Fibroblast of skin of left biceps (primary cell): Measurements from ENCODE around the gene FBXO3.
"Not testable (repeated sequence)": the region's sequence is repeated elsewhere in the genome, so short reads cannot be mapped to it uniquely, and the experiment has no call there.

ENCODE experiments used
- DNase-seq, 2 experiments: peaks; one replicate each; pipeline ENCODE4 v3.0.0-alpha.2; 2013; ENCODE audit warnings: low read depth in 2 of 2

Gene FBXO3

GRCh38 chr11:33773987-33774735 is at the start of gene FBXO3:
Gene FBXO3, minus strand, starts transcription at chr11:33774520. Its CDS starts 23 bp downstream, at chr11:33774497.
- peak; percentile 58 to 68 for DNase-seq

GRCh38 chr11:33822981-33823380 is 48.7 kb upstream of the FBXO3 start:
- not testable (repeated sequence) for DNase-seq

GRCh38 chr11:33819278-33820035 is 45.1 kb upstream of the FBXO3 start:
- no peak for DNase-seq

- DNase-seq, result peak; percentile 42 to 46
Measured at GRCh38 chr11:33808228-33808828, 34.0 kb upstream of the FBXO3 start.

DNA sequence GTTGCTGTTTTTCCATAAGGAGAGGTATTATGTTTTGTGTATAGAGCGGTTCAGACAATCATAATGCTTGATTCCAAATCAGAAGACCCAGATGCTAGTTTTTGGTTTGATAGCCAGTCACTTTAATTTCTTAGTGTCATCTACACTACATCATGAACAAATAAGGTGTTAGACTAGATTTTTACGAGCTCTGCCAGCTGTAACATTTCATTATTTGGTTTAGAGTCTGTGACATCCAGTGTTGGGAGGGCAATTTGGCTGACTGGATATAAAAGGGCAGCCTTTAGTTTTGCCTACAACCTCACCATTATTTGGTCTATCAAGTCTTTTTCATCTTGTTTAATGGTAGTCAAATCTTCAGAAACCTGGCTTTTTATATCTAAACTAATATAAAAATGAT is 30.2 kb upstream of the FBXO3 start:
- no peak for DNase-seq

- DNase-seq, result peak; percentile 74 to 76
Measured at GRCh38 chr11:33802194-33802950, 28.1 kb upstream of the FBXO3 start.

DNA sequence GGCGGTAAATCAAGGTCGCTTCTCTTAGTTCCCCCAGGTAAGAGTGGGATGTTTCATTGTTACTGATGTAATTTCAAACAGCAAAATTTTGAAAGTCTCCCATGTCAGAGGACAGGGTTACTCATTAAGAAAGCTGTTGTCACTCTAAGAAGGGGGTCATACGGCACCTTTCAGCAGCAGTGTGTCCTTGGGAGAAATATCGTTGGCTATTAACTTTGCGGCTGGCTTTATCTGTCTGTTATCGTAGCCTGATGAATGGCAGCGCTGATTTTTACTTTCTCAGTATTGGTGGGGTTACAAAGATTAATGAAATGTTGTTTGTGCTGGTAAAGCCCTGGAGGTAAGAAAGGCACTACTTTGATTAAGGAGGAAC is 27.5 kb upstream of the FBXO3 start:
- no peak for DNase-seq

GRCh38 chr11:33797879-33798278 is 23.6 kb upstream of the FBXO3 start:
- no peak for DNase-seq

GRCh38 chr11:33790040-33790439 is 15.7 kb upstream of the FBXO3 start:
- DNase-seq, result no peak

- not testable (repeated sequence) for DNase-seq
Measured at GRCh38 chr11:33788095-33788494, 13.8 kb upstream of the FBXO3 start.

GRCh38 chr11:33787076-33787475 is 12.8 kb upstream of the FBXO3 start:
- DNase-seq, result no peak

GRCh38 chr11:33785609-33786008 is 11.3 kb upstream of the FBXO3 start:
- no peak for DNase-seq

DNA sequence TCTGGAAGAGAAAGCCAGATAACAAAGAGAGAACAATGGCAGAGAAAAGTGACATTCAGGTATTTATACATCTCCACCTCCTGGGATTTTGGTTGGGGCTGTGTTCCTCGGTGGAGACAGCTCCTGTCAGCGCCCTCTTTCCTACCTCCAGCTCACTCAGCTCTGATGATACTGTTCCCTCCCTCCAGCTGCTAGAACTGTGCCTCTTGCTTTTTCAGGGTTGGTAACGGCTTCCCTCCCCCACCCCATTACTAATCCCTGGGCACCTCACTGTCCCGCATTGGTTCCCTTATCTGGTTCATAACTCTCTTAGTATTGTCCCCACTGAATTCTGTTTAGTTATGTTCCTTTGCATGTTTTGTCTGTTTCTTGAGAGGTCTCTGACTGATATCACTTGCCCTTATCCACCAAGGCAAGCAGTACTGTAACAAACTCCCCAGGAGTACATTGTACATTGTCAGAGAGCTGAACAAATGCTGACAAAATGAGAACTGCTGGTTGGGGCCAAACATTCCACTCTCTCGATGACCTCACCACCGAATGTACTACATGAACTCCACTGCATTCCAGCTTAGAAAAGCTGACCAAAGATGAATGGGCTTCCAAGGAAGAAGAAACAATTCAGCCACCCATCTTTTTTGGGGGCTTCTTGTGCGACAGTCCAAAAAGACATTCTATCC is 5.7 kb upstream of the FBXO3 start:
- peak; percentile 44 to 48 for DNase-seq

GRCh38 chr11:33778675-33779074 is 4.4 kb upstream of the FBXO3 start:
- peak; percentile 81 to 86 for DNase-seq

- DNase-seq, result no peak
Measured at GRCh38 chr11:33777906-33778305, 3.6 kb upstream of the FBXO3 start.

GRCh38 chr11:33775832-33776470 is 1.6 kb upstream of the FBXO3 start:
- no peak for DNase-seq

DNA sequence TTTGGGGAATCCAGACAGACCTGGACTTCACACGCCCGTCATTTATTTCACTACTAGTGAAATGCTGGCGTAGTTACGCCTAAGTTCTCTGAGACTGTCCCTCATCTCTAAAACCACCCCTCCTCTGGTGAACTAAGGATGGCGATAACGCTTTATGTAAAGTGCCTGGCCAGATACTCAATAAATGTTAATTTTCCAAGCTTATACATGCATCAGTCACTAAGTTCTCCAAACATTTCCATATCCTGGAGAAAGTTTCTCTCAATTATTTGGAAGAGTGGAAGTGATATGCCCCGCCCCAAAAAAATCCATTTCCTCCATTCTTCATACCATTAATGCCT is 1.1 kb upstream of the FBXO3 start:
- no peak for DNase-seq

GRCh38 chr11:33774736-33775466 is 581 bp upstream of the FBXO3 start:
- DNase-seq, result no peak

- DNase-seq, result no peak
Measured at GRCh38 chr11:33773404-33773986, 825 bp downstream of the FBXO3 start.

DNA sequence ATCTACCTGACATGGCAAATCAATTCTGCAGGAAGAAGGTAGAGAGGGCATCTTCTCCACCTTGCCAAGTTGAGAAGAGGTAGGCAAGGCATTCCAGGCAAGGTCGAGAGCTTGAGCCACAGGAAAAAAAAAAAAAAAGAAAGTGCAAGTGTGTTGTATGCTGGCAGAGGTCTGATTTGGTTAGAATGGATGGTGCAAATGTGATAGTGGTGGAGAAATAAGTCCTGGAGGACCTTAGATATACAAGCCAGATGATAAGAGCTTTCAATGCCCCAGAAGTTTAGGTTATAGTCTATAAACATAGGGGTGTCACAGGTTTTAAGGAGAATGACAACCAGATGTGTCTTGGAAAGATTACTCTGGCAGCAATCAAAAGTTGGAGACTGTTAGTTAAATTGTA is 1.4 kb downstream of the FBXO3 start:
- DNase-seq, result no peak
